Upper lobe of right lung (tissue), 1 donor: ENCODE results near the gene ADGRL1. TPM values are rescaled to one million over a fixed set of nuclear protein-coding genes. Genes with fewer than 3 reads are reported as not detected.
"Not testable (repeated sequence)": the region's sequence is repeated elsewhere in the genome, so short reads cannot be mapped to it uniquely, and the experiment has no call there.

Source experiments
- ATAC-seq: fragments of 200-7000 bp; cut with Tn5 transposase; one replicate; pipeline ENCODE4 v1.9.1; 2020; ENCODE audit warnings: mild to moderate bottlenecking, moderate library complexity
- DNase-seq: peaks from one replicate; pipeline ENCODE4 v3.0.0-alpha.2; 2020
- H3K27ac ChIP-seq: fragments of 200-600 bp; one replicate; pipeline ENCODE4 v1.8.0; 2022
- H3K27me3 ChIP-seq: fragments of 200-600 bp; one replicate; pipeline ENCODE4 v1.8.0; 2022; ENCODE audit warnings: mild to moderate bottlenecking
- H3K36me3 ChIP-seq: fragments of 200-600 bp; one replicate; pipeline ENCODE4 v1.8.0; 2022
- H3K4me1 ChIP-seq: fragments of 200-600 bp; one replicate; pipeline ENCODE4 v1.8.0; 2022
- H3K4me3 ChIP-seq: fragments of 200-600 bp; one replicate; pipeline ENCODE4 v1.8.0; 2022; ENCODE audit warnings: mild to moderate bottlenecking
- H3K9me3 ChIP-seq: fragments of 200-600 bp; one replicate; pipeline ENCODE4 v1.8.0; 2022
- intact Hi-C: fragments of 100-400 bp; cut with DNase I; formaldehyde crosslinking; loops from one replicate; pipeline ENCODE4 v1.11.0; 2022
- total RNA-seq: library from RNA; stranded (reverse); fragmentation: NEBNext Ultra II Directional; extraction: Animal tissue kit (Norgen Biotek cat#: 25700); gene quantifications from one replicate; pipeline ENCODE4 v1.2.1, GENCODE V29; 2021
- TF ChIP-seq, protein P1 (sequence below): fragments of 200-600 bp; IDR thresholded peaks from one replicate; pipeline ENCODE4 v1.8.0; 2022; ENCODE audit warnings: antibody characterized with exemption
- donor health status: DM: no; HTN: yes; CAD: no; lungs with severe emphysema.

The ADGRL1 gene
- total RNA-seq, 1 donor from 2014 or later, result 26.3 TPM

DNA sequence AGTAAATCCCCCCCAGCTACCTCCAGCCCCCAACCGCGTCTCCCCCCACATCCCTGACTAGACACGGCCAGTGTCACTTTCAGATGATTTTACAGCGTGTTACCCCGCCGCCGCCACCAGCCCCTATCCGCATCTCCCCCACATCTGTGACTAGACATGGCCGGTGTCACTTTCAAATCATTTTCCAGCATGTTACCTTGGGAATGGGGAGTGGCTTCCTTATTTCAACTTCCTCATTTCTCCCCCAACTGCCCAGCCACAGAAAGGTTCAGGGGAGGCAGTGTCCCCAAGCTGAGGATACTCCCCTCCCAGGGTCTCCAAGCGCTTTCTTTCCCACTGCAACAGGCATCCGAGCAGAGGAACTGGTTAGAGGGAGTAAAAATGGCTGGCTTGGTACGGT lies 18.4 kb downstream of the ADGRL1 start:
- intact Hi-C loops, result no loop called here
- H3K27ac ChIP-seq, result no peak overlapping the region
- ATAC-seq (no peak), DNase-seq (no peak)
- no peaks in the 10 kb centered on the region for H3K4me1 ChIP-seq
- no peak overlapping the region for H3K4me3 ChIP-seq
- no peaks in the 10 kb centered on the region for H3K27me3 ChIP-seq
- TF ChIP-seq, protein P1, sequence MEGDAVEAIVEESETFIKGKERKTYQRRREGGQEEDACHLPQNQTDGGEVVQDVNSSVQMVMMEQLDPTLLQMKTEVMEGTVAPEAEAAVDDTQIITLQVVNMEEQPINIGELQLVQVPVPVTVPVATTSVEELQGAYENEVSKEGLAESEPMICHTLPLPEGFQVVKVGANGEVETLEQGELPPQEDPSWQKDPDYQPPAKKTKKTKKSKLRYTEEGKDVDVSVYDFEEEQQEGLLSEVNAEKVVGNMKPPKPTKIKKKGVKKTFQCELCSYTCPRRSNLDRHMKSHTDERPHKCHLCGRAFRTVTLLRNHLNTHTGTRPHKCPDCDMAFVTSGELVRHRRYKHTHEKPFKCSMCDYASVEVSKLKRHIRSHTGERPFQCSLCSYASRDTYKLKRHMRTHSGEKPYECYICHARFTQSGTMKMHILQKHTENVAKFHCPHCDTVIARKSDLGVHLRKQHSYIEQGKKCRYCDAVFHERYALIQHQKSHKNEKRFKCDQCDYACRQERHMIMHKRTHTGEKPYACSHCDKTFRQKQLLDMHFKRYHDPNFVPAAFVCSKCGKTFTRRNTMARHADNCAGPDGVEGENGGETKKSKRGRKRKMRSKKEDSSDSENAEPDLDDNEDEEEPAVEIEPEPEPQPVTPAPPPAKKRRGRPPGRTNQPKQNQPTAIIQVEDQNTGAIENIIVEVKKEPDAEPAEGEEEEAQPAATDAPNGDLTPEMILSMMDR, result no peak
- no peaks in the 10 kb centered on the region for H3K9me3 ChIP-seq
- no peaks in the 10 kb centered on the region for H3K36me3 ChIP-seq

DNA sequence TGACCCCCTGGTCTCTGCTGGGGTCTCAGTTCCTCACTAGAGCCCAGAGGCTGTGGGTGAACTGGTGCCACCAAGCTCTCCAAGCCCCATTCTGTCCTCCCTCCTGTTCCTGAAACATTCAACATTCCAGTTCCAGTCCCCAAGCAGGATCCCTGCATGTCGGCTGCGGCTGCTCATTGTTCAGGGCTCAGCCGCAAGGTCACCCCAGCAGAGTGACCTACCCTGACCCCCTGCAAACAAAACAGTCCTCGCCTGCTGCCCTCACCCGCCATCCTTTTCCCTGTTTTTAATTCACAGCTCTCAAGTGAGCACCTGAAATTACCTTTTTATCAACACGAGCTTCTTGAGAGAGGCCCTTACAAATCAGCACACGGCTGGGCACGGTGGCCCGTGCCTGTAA lies 19.3 kb downstream of the ADGRL1 start:
- ATAC-seq, intact Hi-C loops, H3K27ac ChIP-seq, H3K9me3 ChIP-seq, DNase-seq, H3K4me3 ChIP-seq, H3K27me3 ChIP-seq, H3K4me1 ChIP-seq, H3K36me3 ChIP-seq: not testable (repeated sequence)

DNA sequence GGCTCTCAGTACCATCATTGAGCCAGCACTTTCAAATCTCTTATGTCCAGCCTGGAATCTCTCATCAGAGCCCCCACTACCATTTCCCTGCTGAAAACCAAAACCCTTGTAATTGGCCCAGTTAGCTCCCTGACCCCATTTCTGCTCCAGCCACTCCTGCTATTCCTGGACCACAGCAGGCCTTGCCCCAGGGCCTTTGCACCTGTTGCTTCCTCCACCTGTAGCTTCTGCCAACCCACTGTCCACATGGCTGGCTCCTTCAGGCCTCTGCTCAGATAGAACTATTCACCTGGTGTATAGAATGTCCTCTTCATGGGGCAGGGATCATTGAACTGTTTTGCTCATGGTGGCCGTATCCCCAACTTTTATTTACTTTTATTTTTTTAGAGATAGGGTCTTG lies 20.3 kb downstream of the ADGRL1 start:
- H3K27ac ChIP-seq, H3K9me3 ChIP-seq, ATAC-seq, DNase-seq, H3K27me3 ChIP-seq, intact Hi-C loops, H3K36me3 ChIP-seq, H3K4me1 ChIP-seq, H3K4me3 ChIP-seq: not testable (repeated sequence)

DNA sequence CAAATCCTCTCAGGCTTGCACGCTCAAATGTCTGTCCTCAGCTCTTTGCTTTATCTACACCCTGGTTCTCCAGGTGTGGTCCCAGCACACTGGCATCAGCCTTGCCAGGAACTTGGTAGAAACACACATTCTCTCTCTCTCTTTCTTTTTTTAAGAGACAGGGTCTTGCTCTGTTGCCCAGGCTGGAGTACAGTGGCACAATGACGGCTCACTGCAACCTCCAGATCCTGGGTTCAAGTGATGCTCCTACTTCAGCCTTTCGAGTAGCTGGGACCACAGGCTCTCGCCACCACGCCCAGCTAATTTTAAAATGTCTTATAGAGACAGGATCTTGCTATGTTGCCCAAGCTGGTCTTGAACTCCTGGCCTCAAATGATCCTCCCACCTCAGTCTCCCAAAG lies 20.8 kb downstream of the ADGRL1 start:
- Histone ChIP-seq H3K4me1 (no peaks in the 10 kb centered on the region), H3K27ac (no peak overlapping the region), H3K4me3 (no peak overlapping the region), H3K9me3 (no peaks in the 10 kb centered on the region), H3K36me3 (no peaks in the 10 kb centered on the region), H3K27me3 (no peaks in the 10 kb centered on the region)
- intact Hi-C loops, result no loop called here
- DNase-seq (no peak), ATAC-seq (no peak)
- TF ChIP-seq, protein P1, result no peak

DNA sequence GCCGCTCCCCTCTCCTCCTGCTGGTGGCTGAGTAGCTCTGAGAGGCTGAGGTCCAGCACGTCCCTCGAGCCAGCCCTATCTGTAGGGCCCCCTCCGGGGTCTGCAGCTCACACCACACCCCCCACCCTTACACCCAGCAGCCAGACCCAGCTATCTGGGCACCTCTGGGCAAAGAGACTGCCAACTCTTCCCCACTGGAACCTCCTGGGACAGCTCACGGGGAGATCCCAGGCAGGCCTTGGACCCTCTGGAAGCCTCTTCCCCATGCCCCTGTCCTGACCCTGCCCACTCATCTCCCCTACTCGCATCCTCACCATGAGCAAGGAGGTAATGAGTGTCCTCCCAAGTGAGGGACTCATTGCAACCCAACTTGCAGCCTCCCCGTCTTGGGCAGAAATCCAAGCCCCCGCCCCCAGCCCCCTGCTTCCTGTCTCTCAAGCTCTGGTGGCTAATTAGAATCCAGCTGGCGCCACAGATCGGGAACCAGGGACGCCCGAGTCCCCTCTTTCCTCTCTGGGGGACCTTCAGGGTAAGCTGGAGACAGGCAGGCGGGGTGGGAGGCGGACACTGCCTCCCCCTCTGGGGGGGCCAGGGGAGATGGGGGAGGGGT lies 22.1 kb downstream of the ADGRL1 start:
- no peak for DNase-seq
- H3K4me1 ChIP-seq, result no peaks in the 10 kb centered on the region
- intact Hi-C loops, result no loop called here
- no peaks in the 10 kb centered on the region for H3K27me3 ChIP-seq
- H3K9me3 ChIP-seq, result no peaks in the 10 kb centered on the region
- TF ChIP-seq, protein P1, result no peak
- H3K27ac ChIP-seq, result no peak overlapping the region
- H3K36me3 ChIP-seq, result no peaks in the 10 kb centered on the region
- H3K4me3 ChIP-seq, result no peak overlapping the region
- no peak for ATAC-seq

DNA sequence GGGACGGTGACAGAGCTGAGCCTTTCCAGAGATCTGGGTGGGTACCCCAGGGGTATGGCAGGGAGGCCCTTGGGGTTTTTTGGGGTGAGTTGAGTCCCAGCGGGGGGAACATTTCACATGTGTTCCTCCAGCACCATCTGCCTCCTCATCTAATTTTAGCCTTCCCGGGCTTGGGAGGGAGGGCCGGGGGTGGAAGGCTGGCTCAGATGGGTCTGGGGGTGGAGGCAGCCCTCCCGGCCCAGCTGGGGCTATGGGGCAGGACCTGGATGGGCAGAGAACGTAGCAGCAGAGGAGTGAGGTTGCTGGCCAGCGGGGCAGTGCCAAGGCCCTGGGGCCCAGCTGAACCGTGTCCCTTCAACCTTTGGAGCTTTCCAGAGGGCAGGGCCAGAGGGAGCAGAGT lies 23.5 kb downstream of the ADGRL1 start:
- Histone ChIP-seq H3K4me1 (no peaks in the 10 kb centered on the region), H3K27me3 (no peaks in the 10 kb centered on the region), H3K36me3 (no peaks in the 10 kb centered on the region), H3K27ac (no peak overlapping the region), H3K9me3 (no peaks in the 10 kb centered on the region), H3K4me3 (no peak overlapping the region)
- DNase-seq (no peak), ATAC-seq (no peak)
- intact Hi-C loops, result no loop called here
- TF ChIP-seq, protein P1, result no peak

DNA sequence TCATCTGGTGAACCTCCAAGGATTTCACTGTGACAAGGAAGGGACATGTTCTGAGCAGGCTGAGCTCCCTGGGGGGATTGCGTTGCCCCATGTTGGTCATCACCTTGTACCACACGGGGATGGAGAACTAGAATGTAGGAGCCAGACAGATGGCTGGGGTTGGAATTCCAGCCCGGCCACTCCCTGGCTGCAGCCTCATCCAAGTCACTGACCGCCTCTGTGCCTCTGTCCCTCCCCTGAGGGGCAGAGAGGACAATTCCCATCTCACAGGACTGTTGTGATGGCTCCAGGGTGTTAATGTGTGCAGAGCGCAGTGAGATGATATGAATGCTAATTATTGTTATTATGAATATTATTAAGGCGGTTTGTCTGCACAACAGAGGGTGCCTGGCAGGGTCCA lies 24.1 kb downstream of the ADGRL1 start:
- no peak for ATAC-seq
- Histone ChIP-seq H3K36me3 (no peaks in the 10 kb centered on the region), H3K9me3 (no peaks in the 10 kb centered on the region), H3K4me3 (no peak overlapping the region), H3K27me3 (no peaks in the 10 kb centered on the region), H3K4me1 (no peaks in the 10 kb centered on the region), H3K27ac (no peak overlapping the region)
- intact Hi-C loops, result no loop called here
- TF ChIP-seq, protein P1, result no peak
- no peak for DNase-seq

DNA sequence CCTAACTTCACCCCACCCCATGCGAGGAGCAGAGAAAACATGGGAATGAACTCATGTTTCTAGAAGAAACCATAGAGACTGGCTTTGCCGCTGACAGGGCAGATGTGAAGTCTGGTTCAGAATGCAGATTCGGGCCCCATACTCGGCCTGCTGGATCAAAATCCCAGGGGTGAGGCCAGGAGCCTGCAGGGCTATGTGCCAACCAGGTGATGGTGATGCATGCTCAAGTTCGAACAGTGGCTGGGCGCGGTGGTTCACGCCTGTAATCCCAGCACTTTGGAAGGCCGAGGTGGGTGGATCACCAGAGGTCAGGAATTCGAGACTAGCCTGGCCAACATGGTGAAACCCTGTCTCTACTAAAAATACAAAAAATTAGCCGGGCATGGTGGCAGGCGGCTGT lies 24.8 kb downstream of the ADGRL1 start:
- H3K4me3 ChIP-seq, ATAC-seq, H3K9me3 ChIP-seq, H3K36me3 ChIP-seq, H3K27me3 ChIP-seq, H3K4me1 ChIP-seq, intact Hi-C loops, H3K27ac ChIP-seq, DNase-seq: not testable (repeated sequence)
